ENCODE data around the gene PDE2A.
A peak's percentile ranks its signal among the peaks of the same experiment; 100 is the strongest.

Gene PDE2A

GRCh38 chr11:72607496-72607895 is 66.7 kb downstream of the PDE2A start:
- no peak for DNase-seq

GRCh38 chr11:72606748-72607468 is 67.3 kb downstream of the PDE2A start:
- peak in 1 of 3 donors; percentile 49 for DNase-seq

DNA sequence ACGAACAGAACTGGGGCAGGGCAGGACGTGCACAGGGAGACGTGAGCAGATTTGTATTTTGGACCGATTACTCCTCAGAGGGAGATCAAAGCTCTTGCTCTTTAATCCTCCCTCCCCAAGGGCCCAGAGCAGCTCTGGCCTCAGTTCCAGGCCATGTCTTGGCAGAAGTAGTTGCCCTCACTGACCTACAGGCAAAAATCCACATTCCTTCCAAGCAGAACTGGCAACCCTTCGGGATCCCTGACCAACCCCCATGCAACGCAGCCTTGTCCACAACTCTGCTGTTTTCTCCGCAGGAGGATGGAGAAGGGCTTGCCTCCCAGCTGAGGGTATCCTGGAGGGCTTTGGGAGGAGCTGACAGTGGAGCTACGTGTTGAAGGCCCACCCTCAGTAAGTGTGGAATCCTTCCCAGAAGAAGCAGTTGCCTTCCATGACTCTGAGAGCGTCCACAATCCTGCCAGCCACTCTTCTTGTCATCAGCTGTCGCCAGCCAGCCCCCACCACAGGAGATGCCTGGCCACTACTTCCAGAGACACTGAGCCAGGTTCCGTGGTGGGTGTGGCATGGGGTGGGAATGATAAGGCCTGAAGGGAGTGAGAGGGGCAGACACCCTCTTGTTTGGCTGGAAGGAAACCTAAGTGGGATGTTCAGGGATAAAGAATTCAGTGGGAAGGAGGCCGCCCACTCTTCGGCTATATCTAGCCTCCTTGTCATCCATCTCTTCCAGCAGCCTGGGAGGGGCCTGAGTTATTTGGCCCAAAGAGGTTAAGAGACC is 68.1 kb downstream of the PDE2A start:
- no peak for DNase-seq

DNA sequence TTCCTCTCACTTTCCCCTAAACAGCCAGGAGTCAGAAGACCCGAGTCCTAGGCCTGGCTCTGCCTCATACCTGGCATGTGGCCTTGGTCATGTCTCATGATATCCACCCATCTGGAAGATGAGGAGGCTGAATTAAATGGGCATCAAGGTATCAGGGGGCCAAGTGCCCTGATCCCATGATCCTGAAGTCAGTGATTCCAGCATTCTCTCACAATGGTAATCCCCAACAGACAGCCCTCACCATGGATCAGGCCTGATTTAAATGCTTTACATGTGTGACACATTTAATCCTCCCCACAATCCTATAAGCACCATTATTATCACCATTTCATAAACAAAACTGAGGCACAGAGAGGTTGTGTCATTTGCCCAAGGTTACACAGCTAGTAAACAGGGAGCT is 70.0 kb downstream of the PDE2A start:
- no peak for DNase-seq

DNA sequence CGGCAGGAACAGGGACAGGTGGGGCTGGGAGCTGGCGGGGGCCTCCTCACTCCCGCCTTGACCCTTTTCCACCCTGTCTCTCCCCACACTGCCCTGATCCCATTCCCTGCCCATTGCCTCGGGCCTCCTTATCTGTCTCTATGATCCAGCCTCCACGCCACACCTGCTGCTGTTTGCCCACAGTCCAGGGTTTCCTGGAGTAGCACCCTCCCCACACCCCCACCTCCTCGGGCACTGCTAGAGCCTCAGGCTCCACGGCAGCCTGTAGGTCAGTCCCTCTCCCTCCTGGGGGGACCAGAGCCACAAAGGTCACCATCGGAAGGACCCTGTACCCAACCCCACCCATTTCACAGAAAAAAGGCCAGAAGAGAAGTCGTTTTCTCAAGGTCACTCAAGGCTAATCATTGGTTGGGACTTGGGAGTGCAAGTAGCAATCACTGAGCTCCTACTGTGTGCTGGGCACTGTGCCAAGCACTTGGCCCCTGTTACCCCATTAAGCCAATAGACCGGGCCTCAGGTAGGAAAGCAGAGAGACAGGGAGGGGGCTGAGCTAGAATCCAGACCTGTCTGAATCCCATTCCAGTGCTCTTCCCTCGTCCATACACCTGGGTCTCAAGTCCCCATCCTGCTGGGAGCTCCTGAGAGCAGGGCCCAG is 71.8 kb downstream of the PDE2A start:
- no peak for DNase-seq

DNA sequence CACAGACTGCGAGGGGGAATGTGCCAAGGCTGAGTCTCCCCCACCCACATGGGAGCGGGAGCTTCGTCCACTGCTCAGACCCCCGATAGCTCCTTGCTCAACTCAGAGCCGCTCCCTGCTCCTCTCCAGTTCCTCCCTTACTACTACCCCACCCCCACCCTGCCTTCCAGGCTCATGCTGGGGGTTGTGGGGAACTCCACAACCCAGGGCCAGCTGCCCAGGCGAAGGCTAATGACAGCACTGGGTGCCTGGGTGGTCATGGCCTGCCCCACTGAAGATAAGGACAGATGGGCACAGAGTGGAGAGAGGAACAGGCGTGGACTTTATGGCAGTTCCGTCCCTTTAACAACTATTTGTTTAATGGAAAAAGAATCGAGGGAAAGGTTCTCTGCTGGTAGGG is 73.7 kb downstream of the PDE2A start:
- peak in 1 of 3 donors; percentile 49 for DNase-seq

- no peak for DNase-seq
These were observed 74.7 kb downstream of the PDE2A start for GRCh38 chr11:72599325-72600117.

GRCh38 chr11:72598906-72599305 is 75.3 kb downstream of the PDE2A start:
- DNase-seq, result peak in 2 of 3 donors; percentile 44 to 46

- DNase-seq, result peak; percentile 72 to 82 (median 81)
These were observed 75.8 kb downstream of the PDE2A start for GRCh38 chr11:72598466-72598865.

- DNase-seq, result no peak
These were observed 76.5 kb downstream of the PDE2A start for GRCh38 chr11:72597721-72598120.

- DNase-seq, result no peak
These were observed 78.9 kb downstream of the PDE2A start for GRCh38 chr11:72595292-72595684.

DNA sequence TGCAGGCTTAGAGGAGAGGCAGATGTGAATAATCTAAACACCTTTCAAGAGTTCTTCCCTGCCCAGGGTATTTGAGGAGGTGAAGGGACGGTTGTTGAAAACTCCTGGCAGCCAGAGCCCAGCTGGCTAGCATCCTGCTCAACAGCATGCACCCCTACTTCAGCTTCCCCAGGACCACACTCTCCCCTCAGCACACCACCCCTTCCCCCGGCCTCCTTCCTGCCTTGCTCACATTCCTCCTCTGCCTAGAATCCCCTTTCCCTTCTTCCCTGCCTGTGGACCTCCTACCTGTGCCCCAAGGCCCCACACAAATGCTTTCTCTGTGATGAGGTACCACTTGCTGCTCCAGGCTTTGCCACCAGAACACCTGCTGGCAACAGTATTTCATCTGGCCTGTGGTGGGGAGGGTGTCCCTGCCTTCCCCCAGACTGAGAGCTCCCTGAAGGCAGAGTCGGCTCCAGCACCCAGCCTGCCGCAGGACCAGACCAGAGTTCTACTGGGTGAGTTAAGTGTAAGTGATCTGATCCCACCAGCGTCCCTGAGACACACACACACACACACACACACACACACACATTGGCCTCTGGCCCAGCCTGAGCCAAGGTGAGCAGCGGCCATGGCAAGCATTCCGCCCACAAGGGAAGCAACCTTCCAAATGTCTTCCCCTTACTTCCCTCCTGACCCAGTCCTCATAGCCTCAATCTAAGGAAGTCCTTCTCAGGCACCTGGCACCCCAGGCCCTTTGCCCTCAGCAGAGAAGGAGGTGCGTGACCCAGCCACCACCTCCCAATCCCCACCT is 79.5 kb downstream of the PDE2A start:
- no peak for DNase-seq

- DNase-seq, result no peak
These were observed 81.3 kb downstream of the PDE2A start for GRCh38 chr11:72592698-72593495.

DNA sequence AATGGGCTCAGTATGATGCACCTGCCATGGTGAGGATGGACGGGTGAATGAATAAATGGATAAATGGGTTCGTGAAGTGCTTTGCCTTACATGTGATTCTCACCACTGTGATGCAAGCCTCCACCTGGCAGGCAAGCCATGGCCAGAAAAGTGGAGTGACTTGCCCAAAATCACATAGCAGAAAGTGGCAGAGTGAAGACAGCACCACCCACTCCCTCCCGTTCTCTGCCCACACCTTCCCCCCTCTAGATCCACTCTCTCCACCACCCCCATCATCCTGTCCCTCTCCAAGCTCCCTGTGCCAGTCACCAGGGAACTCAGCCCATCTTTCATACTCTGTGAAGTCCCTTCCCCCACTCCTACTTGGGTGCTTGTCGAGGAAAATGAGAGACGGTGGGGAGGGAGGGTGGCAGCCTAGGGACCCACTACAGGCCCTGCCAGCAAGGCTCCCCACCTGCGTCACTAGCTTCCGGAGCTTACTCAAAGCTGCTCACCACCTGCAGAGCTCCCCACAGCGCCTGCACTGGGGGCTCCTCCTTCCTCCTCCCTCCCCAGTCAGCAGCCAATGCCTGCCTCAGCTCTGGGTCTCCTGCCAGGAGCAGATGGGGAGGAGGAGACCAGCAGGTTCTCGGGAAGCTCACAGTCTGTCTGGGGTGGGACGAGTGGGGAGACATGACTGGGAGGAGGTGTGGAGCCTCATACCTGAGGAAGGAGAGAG is 82.3 kb downstream of the PDE2A start:
- DNase-seq, result no peak

- no peak for DNase-seq
These were observed 83.2 kb downstream of the PDE2A start for GRCh38 chr11:72591023-72591422.

DNA sequence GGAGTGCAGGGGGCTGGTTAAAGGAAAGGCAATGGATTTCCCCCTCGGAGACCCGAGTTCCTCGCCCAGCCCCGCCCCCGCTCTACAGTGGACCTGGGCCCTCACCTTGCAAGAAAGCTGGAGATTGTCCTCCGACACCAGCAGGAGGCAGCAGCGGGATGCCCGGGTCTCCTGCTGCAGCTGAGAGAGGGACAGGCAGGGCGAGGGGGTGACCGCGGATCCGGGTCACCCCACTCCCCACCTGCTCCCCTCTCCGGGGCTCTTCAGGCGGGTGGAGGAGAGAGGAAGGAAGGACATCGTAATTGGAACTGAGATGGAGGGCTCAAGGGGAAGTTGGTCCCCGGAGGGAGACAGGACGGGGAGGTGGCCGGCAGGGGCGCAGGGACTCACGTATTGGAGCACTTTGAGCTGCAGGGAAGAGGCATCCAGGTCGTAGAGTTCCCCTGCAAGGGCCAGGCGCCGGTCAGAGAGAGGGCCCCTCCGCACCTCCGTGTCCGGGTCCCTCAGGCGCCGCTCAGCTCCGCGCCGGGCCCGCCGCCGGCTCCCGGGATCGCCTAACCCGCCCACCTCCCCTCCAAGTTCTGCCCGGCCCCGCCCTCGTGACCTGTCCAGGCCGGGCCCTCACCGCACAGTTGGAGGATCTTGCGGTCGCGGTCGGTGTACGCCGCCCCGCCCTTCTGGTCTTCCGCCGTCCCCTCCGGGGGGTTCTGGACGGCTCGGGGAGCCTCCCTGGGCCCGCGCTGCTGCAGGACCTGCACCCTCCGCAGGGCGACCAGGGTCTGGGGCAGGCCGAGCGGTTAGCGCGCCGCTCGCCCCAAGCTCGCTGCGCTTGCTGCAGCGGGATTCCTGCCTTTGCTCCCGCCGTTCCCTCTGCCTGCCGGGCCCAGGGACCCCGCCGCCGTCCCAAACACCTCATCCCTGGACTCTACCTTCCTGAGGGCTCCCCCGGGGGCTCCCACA is 84.1 kb downstream of the PDE2A start:
- peak in 2 of 3 donors; percentile 37 to 62 for DNase-seq

GRCh38 chr11:72588421-72589410 is 85.5 kb downstream of the PDE2A start:
- peak in 1 of 3 donors; percentile 32 for DNase-seq

GRCh38 chr11:72587696-72588095 is 86.5 kb downstream of the PDE2A start:
- no peak for DNase-seq
